Activated CD4-positive, alpha-beta T cell treated with anti-CD3 and anti-CD28 coated beads for 4 hours (primary cell): Measurements from ENCODE around the gene JDP2.
"Not testable (repeated sequence)": the region's sequence is repeated elsewhere in the genome, so short reads cannot be mapped to it uniquely, and the experiment has no call there.

Source experiments
- DNase-seq, 2 donors: peaks; one replicate each; pipeline ENCODE4 v3.0.0-alpha.2; 2020

JDP2 gene

GRCh38 chr14:75457648-75458165, 29.9 kb downstream of the JDP2 start:
- no peak for DNase-seq

DNA sequence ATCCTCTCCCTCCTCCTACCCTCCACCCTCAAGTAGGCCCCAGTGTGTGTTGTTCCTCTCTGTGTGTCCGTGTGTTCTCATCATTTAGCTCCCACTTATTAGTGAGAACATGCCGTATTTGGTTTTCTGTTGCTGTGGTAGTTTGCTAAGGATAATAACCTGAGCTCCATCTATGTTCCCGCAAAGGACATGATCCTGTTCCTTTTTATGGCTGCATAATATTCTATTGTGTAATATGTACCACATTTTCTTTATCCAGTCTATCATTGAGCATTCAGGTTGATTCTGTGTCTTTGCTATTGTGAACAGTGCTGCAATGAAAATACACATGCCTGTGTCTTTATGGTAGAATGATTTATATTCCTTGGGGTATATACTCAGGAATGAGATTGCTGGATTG, 30.5 kb downstream of the JDP2 start:
- DNase-seq, result no peak

DNA sequence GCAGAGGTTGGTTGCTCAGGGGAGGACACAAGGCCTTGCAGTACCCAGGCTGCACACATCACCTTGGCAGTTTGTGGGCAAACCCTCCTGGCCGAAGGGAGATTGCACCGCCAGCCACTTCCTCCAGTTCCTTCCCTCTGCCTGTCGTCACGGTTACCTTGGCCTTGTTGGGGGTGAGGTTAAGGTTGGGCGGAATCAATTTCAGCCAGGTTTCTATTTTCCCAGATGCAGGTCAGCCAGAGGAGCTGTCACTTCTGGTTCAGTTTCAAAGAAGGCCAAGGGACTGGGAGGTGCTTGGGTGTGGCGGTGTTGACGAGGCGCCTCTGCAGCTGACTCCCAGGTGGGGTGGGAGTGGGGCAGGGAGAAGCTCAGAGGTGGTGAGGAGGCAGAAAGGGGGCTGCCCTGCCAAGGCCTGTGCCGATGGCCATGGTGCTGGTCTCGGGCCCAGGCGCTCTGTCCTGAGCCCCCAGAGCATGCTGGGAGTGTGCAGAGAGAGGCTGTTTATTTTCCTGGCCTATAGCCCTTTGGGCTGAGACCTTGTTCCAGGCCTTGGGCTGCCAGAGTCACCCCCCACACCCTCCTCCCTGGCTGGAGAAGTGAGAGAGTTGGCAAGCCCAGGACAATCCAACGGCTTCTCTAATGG, 31.4 kb downstream of the JDP2 start:
- no peak for DNase-seq

DNA sequence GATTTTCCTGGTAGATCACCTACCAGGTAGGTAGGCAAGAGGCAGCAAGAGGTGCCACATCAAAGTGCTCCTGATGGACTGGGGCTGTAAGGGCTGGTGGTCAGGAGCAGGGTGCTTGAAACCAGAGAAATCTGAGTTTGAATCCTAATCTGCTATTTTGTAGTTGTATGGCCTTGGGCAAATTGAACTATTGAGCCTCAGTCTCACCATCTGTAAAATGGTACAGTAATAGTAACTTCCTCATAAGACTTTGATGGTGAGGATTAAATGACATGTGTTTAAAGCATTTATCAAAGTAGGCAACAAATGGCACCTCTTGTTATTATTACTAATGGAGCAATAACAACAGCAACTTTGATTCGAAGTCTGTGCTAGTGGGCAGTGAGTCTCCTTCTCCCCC, 32.0 kb downstream of the JDP2 start:
- no peak for DNase-seq

- no peak for DNase-seq
These were observed 32.6 kb downstream of the JDP2 start for GRCh38 chr14:75460394-75460793.

GRCh38 chr14:75461303-75461702, 33.5 kb downstream of the JDP2 start:
- DNase-seq, result no peak

DNA sequence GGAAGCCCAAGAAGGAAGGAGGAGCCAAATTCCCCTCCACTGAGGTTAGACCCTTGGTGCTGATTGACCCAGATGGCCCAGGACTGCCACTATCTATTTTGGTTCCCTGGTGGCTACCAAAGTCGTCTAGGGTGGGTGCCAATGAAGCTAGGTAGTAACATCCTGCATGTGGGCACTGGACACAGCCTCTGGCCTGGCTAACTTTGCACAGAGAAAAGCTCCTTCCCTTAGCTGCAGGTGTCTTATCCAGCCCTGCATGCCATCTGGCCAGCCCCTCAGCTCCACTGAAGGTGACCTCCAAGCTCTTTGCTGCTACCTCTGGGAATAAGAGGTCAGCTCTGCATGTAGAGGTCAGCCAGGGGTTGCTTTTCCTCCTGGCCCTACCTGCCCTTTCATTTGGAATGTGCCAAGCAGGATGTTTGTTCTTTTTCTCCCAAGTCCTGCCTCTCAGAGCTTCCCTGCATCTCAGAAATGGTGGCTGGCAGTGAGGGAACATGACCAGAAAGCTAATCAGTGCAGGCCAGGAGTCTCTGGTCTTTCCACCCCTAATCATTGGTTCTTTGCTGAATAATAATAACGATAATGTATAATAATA, 34.0 kb downstream of the JDP2 start:
- no peak for DNase-seq

- DNase-seq, result no peak
These were observed 36.8 kb downstream of the JDP2 start for GRCh38 chr14:75464626-75465025.

- DNase-seq, result no peak
These were observed 39.9 kb downstream of the JDP2 start for GRCh38 chr14:75467763-75468162.

DNA sequence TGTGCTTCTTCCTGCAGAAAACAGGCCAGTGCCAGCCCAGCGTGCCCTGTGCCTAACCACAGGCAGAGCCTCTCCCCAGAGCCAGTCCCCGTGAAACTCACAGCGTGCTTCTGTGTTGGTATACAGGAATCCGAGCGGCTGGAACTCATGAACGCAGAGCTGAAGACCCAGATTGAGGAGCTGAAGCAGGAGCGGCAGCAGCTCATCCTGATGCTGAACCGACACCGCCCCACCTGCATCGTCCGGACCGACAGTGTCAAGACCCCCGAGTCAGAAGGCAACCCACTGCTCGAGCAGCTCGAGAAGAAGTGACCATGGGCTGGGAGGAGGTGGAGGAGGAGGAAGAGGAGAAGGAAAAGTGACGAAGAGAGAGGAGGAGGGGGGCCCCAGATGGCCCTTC, 41.3 kb downstream of the JDP2 start:
- no peak for DNase-seq

DNA sequence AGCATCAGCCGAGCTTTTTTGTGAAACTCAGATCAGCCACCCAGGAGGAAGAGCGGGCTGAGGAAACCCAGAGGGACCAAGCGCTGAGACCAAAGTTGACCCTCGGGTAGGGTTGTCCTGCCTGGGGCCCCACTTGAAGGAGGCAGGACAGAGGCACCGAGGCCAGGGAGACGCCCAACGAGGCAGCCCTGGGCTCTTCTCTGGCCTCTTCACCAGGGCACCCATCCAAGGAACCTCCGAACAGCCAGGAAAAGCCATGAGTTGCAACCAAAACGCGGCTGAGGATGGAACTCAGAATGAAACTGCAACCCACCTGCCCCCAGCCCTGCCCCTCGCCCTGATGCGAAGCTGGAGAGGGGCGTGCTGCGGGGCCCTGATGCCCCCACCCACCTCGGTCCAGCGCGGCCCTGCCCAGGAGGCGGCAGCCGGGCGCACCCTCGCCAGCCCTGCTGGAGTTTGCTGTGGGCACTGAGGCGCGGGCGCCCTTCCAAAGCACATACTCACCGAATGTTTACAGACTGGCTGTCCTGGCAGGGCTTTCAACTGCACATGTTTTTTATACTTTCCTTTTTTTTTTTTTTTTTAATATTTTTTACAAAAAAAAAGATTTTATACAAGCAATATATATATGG, 41.9 kb downstream of the JDP2 start:
- DNase-seq, result no peak

DNA sequence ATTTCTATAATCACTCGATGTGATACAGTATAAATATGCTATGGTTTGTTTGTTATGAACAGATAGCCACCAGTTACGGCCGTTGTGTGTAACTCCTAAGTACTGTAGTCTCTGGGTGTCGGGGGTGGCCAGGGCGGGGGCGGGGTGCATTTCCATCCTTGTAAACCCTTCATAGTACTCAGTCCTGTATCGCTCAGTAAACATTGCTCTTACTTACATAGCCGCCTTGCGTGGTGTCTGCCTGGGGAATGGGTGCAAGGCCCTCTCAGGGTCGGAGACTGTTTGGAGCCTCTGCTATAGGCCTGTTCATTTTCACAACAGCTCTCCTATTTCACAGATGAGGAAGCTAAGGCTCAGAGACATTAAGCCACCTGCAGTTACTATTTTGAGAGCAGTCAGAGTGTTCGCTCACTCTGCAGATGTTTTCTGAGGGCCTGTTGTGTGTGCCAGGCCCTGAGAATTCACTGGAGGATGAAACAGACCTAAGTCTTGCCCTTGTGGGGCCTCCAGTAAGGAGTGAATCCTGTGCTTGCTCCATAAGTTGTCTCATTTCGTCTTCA, 42.5 kb downstream of the JDP2 start:
- DNase-seq, result no peak

DNA sequence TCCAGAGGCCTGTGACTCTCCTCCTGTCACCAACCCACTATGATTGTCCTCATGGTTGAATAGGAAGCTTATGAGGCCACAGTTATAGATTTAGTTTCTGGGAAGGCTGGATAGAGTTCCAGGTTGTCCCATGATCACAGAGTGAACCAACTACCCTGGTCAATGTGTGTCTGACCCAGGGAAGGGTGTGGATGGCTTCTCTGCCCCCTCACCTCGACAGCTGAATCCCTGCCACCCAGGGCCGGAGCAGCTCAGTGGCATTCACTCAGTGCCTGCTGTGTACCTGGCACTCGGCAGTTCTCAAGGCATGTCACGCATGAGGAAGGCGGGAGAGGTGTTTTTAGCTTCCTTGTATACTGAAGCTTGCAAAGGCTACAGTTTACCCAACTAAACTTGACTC, 43.2 kb downstream of the JDP2 start:
- no peak for DNase-seq

DNA sequence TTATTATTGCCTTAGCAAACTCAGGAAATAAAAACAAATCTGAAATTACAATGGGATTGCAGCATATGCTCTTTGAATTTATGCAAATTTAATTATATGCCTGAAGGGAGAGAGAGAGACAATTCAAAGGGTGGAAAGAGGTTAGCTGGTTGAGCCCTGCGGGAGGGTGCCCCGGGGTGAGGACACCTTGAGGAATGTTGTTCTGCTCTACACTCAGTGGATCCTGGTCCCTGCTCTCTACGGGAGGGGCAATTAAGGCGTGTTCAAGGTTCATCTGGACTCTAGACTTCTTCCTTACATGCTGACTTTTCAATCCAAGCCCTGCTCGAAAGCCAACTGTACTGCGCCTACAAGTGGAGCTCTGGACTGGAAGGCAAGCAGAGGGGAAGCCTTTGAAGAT, 46.3 kb downstream of the JDP2 start:
- not testable (repeated sequence) for DNase-seq

DNA sequence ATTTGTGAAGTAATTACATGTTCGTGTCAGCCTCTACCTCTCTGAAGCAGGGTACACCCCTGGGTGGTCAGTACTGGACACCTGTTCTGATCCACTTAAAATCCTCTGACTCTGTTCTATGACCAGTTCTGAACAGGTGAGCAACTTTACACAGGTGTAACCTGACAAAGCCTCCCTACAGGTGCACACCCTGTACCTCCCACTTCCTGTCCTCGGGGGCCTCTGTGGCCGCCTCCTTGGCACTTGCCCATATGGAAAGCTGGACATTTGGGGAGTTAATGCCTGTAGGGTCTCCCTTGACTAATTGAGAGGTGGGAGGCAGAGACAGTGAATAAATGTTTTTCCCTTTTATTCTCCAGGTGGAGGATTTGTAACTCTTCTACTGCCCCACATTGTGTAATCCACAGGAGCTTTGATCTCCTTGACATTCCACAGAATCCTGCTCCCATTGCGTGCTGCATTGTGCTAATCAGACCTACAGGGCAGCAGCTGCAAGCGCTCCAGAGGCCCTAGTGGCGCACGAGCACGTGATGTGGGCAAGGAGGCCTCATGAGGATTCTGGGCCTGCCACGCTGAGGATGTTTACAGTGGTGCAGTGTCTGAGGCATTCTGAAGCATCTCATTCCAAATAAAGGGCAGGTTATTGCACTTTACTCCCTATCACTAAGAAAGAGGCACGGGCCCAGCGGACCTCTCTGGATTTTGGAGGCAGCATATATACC, 48.6 kb downstream of the JDP2 start:
- no peak for DNase-seq

DNA sequence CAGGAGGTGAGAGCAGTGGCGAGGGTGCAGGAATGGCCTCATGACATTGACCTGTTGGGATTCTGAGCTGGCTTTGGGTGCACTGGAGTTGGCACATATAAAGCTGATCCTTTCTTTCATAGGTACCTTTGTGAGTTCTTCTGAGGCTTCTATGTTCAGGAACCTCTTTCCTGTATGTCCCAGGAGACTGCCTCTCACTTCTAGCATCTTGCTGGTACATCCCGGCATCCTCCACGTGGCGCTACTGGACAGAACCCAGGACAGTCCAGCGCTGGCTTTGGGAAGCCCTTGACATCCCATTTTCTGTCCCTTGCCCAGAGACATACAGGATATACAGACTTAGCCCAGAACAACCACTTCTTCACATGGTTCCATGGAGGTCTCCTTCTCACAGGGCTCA, 50.1 kb downstream of the JDP2 start:
- DNase-seq, result no peak

GRCh38 chr14:75479770-75480600, 52.2 kb downstream of the JDP2 start:
- no peak for DNase-seq

DNA sequence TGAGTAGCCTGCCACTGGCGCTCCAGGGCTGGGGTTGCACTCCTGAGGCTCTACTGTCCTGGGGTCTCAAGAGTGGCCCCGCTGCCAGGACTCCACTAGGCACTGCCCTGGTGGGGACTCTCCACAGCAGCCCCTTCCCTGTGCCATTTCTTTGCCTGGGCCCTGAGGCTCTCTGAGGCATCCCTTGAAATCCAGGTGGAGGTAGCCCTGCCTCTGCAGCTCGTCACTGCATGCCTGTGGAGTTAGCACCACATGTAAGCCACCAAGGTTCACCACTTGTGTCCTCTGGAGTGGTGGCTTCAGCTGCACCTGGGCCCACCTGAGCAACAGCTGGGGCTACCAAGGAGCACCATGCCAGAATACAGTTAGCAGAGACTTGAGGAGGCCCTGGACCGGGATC, 54.5 kb downstream of the JDP2 start:
- DNase-seq, result no peak

DNA sequence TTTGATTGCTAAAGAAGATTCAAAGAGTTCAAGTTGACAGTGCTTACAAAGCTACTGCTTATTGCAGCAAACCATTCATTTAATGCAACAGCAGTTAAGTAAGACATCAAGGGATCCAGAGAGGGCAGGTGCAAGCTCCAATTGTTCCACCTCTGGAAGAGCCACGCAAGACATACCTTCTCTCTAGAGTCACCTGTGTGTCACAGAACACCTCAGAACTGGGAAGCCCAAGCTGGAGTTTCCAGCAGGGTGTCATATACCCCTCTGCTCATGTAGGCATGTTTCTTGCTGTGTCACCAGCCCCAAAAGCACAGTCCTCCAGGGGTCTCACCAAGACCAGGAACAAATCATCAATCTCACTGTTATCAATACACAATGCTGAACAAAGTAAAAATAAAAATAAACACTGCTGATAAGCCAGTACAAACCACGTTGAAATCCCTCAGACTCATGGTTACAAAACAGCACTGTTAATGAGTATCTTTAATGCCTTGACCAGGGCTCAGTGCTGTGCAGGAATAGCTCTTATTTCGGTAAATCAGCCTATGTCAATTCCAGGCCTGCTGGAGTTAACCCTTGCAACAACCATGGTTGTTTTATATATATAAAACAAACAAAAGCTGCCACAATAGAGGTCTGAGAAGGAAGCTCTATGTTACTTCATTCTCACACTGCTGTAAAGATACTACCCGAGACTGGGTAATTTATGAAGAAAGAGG, 57.0 kb downstream of the JDP2 start:
- DNase-seq, result no peak

DNA sequence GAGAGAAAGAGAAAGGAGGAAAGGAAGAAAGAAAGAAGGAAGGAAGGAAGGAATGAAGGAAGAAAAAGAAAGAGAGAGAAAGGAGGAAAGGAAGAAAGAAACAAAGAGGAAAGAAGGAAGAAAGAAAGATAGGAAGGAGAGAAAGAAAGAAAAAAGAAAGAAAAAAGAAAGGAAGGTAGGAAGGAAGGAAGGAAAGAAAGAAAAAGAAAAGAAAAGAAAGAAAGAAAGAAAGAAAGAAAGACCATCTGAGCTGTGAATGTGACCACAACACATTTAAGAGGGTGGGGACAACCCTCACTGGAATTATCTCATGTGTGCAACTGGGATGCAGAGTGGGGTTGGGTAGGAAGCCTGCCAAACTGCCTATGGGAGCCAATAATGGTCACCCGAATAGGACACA, 58.5 kb downstream of the JDP2 start:
- DNase-seq, result no peak

DNA sequence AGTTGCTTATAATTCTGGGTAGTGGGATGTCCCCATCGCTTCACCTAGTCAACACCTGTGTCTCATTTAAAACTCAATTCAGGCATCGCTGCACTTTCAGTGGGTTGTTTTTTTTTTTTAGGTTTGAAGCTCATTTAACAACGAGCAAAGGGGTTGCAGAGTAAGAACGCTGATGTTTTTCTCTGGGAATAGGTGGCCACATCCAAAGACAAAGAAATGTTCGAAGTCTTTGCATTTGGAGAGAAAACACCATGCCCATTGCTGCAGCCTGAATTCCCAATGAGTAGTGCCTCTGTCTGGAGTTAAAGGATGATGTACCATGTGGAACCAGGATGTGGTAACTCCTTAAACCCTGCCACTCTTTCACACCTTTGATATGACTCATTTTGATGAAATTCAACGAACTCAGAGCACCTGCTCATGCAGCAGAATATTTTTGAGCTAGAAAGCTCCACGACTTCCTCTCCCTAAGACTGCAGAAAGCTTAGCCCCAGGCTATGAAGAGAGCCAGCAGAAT, 59.4 kb downstream of the JDP2 start:
- peak in 1 of 2 donors; percentile 5 for DNase-seq

GRCh38 chr14:75489480-75489837, 61.6 kb downstream of the JDP2 start:
- no peak for DNase-seq
